Dedifferentiated amniotic fluid mesenchymal stem cell (primary cell): ENCODE measurements around the gene CFAP46.
"Not testable (repeated sequence)": the region's sequence is repeated elsewhere in the genome, so short reads cannot be mapped to it uniquely, and the experiment has no call there.

Experiments
- DNase-seq: peaks from one replicate; pipeline ENCODE4 v3.0.0-alpha.2; 2016; ENCODE audit errors: extremely low spot score

Gene CFAP46

DNA sequence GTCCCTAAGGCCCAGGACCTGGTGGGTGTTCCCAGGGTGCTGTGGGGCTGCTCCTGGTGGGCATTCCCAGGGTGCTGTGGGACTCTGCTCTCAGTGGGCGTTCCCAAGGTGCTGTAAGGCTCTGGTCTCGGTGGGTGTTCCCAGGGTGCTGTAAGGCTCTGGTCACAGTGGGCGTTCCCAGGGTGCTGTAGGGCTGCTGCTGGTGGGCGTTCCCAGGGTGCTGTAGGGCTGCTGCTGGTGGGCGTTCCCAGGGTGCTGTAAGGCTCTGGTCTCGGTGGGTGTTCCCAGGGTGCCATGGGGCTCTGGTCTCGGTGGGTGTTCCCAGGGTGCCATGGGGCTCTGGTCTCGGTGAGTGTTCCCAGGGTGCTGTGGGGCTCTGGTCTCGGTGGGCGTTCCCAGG, 99.1 kb downstream of the CFAP46 start:
- DNase-seq, result not testable (repeated sequence)

DNA sequence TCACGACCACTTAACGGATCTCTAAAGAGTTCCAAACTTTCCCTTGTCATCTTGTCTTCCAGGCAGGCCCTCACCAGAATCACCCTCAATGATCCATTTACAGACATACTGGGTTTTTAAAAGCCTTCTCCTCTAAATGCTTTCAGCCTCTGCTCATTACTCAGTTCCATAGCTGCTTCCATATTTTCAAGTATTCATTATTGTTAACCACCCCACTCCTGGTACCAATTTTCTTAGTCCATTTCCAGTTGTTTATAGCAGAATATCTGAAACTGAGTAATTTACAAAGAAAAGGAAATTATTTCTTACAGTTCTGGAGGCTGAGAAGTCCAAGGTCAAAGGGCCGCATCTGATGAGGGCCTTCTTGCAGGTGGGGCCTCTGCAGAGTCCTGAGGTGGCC, 100.0 kb downstream of the CFAP46 start:
- DNase-seq, result no peak

DNA sequence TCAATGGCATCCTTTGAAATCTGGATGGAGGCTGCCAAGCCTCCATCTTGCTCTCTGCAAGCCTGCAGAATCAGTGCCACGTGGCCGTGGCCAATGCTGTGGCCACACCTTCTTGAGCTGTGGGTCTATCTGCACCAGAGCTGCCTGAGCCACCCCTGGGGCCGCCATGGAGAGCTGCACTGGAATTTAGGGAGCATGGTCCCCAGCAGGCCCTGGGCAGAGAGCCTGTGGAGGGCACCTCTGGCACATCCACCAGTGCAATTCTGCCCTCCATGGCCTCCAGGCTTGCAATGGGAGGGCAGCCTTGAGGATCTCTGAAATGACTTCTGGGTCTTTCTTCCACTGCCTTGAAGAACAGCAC, 100.8 kb downstream of the CFAP46 start:
- no peak for DNase-seq

DNA sequence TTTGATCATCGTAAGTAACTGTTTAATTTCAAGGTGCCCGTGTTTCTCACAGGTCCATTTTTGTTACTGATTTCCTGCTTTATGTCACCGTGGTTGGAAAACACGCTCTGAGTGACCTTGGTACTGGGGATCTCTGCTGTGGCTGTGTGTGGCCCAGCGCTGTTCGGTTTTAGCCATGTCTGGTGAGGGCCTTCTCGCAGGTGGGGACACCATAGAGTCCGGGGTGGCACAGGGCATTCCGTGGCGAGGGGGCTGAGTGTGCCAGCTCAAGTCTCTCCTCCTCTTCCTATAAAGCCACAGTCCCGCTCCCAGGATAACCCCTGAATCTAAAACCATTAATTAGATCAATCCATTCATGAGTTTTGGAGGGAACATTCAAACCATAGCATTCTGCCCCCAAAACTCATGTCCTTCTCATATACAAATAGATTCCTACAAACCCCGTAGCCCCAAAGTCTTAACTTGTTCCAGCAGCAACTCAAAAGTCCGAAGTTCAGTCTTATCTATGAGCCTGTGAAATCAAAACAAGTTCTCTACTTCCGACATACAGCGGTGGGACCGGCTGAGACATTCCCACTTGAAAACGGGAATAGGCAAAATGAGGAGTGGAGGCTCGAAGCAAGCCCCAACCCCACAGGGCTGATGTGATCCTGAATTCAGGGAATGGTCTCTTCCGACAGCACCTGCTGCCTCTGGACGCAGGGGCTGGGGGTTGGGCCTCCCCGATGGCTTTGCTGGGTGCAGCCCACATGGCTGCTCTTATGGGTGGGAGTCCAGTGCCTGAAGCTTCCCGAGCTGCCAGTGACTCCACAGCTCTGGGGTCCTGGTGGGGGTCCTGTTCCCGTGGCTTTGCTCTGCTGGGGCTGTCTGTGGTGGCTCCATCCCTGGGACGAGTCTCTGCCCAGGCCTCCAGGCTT, 101.4 kb downstream of the CFAP46 start:
- no peak for DNase-seq

DNA sequence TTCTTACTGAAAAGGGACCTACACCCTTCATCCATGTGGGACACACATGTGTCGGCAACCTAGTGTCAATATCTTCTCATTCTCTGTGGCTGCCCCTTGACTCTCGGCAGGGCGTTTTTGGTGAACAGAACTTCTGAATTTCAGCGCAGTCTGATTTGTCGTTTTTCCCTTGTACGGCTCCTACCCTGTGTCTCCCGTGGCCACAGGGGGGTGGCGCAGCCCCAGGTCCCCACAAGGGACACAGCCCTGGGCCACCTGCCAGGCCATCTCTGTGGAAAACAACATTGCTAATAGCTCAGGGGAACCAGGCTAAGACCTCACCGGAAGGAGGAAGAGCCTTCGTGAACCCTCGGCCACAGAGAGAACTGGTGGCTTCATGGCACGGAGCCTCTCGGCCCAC, 103.3 kb downstream of the CFAP46 start:
- DNase-seq, result no peak

DNA sequence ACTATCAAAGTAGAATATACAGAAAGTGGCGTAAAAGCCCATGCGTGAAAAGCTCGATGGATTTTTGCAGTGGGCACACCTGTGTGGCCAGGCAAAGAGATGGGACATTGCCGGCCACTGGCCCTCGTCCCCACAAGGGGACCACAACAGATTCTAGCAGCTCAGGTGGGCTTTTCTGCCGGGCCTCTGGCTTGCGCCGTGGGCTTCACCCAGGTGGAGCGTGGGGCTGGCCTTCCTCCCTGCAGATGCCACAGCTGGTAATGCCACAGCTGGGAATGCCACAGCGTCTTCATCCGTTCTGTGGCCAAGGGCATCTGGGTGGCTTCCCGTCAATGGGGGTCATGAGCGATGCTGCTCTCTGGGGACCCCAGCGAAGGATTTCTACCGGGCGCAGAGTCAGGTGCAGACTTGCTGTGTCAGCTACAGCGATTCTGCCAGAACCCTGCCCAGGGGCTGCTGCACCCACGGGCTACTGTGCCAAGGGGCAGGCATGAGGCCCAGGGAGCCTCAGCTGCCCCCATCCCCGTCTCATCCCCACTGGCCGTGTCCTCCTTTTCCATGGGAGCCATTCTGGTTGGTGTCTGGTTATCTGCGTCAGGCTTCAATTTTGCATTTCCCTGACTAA, 103.9 kb downstream of the CFAP46 start:
- no peak for DNase-seq

DNA sequence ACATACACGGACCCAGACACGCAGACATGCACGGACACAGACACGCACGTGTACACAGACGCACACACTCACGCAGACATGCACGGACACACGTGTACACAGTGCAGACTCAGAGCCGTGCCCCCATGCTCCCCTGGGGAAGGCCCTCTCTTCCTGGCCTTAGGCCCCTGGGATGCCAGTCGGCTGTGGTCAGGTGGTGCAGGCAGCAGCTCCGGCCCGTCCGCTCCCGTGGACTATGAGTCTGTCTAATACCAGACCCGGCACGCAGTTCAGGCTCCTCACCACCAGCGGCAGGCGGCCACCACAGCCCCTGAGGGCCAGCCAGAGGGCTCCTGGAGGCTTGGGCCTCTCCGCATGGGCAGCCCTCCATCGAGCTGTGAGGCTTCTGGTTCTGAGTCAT, 104.5 kb downstream of the CFAP46 start:
- DNase-seq, result no peak

DNA sequence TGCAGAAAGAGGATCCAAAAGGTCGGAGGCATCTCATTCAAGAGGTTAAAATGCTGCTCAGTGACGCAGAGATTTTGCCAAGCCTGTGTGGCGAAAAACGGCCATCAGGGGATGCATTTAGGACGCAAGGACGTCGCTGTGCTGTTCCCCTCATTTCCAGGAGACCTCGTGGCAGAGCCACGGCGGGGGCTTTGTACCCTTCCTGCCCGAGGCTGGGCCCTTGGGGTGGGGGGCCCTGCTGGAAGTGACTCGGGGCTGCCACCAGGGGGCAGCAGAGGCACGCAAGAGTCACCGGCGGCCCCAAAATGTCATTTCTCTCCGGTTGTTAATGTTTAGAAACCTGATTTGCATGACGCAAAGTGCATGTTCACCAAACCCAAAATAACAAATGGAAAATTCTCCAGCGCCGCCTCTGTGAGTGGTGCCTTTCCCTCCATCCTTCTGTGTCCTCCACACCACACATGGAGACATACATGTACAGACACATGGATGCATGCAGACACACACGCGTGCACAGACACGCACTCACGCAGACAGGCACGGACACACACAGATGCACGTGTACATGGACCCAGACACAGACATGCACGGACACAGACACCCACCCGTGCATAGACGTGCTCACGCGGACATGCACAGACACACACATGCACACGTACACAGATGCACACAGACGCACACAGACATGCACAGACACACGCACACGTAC, 105.4 kb downstream of the CFAP46 start:
- DNase-seq, result no peak

DNA sequence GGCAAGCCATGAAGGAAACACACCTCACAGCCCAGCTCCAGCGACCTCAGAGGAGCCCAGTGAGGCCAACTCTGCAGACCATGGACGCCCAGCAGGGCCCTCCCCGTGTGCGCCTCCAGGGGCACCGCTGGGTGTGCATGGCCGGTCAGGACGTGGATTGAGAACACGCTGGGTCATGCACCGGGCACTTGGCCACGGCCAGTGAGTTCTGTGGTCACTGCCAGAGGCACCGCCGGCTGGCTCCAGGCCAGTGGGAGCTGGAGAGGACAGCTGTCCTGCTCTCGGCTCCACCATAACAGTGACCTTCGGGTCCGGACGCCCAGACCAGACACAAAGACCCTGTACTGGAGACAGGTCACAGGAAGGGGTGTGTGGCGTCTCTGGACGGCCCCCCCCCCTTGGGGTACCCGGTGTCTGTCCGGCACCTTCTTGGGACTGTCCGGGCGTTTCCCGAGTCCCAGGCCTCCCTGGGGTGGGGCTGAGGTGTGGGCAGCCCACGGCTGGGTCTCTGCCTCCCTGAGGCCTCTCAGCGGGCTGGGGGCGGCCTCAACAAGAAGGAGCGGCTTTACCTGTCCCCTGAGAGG, 106.0 kb downstream of the CFAP46 start:
- DNase-seq, result no peak

DNA sequence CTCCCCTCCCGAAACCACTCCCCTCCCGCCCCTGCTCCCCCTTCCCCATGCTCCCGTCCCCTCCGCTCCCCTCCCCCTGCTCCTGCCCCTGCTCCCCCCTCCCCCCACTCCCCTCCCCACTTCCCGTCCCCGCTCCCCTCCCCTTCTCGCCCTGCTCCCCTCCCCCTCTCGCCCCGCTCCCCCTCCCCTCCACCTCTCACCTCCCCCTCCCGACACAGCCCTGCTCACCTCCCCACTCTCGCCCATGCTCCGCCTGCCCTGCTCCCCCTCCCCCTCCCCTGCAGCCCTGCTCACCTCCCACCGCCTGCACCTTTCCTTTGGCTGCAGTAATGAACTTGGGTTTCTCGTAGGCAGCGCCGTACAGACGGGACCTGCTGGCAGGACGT, 106.5 kb downstream of the CFAP46 start:
- DNase-seq, result no peak

DNA sequence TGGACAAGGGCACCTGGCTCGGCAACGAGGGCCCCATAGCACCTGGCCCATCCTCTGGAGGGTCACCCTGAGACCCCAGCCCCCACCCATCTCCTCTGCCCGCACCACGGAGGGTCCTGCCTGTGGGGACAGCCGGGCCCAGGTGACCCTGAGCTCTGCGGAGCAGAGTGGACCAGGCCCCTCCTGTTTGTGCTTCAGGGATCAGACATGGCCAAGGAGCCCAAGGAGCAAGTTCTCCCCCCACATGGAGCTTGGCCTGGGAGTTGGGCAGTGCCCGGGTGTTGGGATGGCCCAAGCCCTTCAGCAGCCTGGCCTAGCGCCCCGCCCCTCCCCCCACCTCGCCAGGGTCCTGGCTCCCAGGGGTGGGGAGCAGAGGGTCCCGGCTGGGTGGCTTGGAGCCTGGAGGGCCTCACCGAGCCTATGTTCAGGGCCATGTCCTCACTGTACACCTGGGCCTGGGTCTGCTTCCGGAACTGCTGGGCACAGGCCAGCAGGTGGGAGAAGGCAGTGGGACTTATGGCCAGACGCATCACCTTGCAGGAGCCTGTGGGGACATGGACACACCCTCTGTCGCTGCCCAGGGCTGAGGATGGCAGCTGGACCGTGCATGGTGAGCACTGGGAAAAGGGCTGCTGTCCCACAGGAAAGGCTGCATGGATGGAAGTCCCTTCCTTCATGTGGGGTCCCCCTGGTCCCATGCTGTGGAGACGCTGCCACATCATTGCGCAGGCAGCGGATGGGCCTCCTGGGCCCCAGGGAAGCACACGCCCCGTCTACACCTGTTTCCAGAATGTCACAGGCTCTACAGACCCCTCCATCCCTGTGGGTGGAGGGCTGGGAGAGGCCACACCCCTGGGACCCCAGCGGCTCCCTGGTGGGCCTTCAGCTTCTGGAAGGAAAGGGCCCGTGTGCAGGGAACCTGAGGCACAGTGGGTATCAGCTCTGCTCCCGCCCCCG, 107.2 kb downstream of the CFAP46 start:
- no peak for DNase-seq

DNA sequence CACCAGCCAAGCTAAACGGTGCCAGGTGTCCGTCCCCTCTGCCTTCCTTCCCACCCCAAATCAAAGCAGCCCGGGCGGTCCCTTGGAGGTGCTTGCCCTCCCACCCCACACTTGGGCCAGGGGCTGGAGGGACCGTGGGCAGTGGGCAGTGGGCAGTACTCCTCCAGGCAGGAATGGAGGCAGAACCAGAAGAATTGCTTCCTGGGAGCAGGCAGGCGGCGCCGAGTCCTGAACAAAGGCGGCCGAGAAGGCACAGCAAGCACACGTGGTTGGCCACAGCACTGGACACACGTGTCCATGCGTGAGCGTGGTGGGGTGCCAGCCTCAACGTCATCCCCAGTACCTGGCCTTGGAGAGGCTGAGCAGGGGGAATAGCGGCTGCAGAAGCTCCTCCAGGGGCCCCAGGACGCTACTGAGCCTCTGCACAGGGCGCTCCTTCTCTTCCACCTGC, 108.0 kb downstream of the CFAP46 start:
- DNase-seq, result no peak

DNA sequence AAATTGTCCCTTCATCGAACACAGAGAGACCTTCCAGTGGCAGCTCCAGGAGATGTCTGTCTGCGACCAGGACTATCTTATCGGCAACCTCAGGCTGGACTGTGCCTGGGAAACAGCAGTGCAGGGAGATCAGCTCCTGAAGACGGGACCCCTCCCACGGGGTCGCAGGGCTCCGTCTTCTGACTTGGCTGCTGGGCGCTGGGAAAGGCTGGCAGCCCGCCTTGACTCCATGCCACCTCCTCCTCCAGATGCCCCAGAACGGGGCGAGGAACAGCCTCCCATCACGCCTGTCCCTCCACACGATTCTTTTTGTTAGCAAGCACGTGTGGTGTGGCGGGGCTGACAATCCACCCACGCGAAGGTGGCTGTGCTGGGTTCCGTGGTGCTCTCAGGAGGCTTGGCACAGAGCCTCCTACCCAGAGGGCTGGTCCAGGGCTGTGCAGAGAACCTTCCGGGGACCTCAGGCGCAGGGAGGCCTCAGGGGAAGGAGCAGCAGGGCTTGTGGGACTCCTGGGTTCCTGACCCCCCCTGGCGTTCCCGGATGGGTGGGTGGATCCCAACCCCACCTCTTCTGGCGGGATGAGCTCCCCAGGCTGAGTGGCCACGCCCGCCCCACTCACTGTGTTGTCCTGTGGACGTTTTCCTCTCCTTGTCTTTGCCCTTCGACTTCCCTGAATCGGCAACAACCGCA, 108.8 kb downstream of the CFAP46 start:
- DNase-seq, result no peak

DNA sequence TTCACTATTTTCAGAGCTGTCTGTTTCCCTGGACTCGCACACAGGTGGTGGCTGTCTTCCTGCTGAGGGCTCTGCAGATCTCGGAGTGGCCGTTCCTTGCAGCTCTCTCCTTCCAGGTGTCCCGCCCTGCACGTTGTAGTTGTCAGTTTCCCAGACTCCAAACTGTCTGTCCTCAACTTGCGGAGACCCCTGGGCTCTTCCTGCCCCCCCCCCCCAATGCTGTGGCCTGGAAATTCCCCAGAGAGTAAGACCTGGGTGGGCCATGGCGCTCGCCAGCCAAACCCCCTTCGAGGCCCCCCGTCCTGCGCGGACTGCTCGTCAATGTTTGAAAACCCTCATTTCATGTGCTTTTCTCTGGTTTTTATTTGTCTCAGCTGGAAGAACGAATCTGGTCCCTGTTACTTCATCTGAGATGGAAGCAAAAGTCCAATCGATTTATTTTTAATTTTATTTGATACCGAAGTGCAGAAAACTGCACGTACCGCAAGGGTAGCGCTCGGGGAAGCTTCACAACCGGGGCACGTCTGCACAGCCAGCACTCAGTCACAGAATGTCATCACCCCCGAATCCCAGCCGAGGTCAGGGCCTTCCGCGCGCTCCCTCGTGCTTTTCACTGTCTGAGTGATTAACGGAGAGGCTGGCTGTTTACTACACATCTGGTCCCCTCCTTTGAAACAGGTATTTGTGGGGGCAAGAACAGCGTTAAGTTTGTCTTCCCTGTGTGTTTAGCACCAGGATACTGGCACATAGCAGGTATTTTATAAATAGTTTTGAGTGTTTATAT, 110.0 kb downstream of the CFAP46 start:
- no peak for DNase-seq

DNA sequence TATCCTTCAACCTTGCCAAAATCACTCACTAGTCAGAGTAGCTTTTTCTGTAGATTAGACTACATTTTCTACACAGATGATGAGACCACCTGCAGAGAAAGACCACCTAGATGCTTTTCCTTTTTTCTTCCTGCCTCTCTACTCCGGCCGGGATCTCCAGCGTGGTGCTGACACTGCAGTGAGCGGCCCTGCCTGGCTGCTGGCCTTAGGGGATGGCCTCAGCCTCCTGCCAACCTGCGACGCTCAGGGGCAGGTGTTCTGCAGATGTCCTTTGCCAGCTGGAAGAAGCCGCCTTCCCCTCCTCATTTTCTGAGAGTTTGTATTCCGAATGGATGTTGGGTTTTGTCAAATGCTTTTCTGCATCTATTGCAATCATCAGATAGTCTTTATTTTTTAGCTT, 113.0 kb downstream of the CFAP46 start:
- no peak for DNase-seq

DNA sequence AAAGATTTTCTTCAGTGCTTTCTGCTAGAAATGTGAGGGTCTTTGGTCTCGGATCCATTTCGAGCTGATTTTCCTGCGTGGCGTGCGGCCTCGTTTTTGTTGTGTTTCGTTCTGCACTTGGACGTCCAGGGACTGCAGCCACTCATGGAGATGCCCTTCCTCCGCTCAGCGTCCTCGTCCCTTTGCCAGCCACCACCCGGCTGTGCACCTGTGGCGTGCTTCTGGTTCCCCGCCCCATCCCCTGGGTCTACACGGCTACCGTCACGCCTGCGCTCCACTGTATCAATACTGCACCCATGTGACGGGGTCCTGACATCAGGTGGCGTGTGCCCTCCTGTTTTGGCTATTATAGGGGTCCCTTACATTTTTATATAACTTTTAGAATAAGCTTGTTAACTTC, 113.7 kb downstream of the CFAP46 start:
- no peak for DNase-seq

DNA sequence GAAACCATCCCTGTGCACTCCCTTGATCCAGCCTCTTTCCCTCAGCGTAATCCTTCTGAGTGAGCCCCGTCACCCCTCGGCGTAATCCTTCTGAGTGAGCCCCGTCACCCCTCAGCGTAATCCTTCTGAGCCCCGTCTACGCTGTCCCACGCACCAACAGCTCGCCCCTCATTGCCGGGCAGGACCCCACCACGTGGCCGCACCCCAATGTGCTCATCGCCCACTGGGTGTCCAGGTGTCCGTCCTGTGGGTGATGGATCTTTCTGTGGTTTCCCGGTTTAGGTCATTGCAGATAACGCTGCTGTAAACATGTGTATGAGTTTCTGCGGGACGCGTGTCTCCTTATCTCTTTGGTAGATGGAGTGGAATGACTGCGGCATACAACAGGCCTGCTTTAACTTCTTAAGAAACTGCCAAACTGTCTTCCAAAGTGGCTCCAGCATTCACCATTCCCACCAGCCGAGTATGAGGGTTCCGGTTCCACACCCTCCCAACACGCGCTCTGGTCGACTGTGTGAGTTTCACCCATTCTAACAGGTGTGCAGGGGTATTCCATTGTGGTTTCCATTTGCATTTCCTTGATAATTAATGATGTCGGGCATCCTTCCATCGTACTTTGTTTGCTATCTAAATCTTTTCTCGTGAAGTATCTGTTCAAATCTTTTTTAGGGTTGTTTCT, 114.4 kb downstream of the CFAP46 start:
- DNase-seq, result no peak

DNA sequence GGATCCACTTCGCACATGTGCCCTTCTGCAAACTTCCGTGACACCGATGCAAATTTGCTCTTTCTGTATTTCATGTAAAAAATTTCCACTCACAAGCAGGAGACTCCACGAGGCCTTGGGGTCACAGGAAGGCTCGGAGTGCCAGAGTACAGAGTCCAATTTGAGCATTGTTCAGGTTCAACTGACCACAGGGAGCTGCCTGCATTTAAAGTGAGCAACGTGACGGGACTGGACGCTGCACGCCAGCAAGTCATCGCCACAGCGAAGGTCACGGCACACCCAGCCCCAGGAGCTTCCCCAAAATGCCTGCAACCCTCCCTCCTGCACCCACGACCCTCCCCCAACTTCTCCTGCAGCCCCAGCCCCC, 115.0 kb downstream of the CFAP46 start:
- DNase-seq, result no peak
